H1 (cell line): ENCODE measurements around the gene STRIT1. TPM values are rescaled to one million over a fixed set of nuclear protein-coding genes. Genes with fewer than 3 reads are reported as not detected.
"Not testable (repeated sequence)": the region's sequence is repeated elsewhere in the genome, so short reads cannot be mapped to it uniquely, and the experiment has no call there.

Experiments used
- CTCF ChIA-PET: fragments of 300-600 bp; sonication (Branson Sonifier 250); formaldehyde crosslinking; loops from one replicate; lab custom pipeline; 2021; ENCODE audit not compliant: partially characterized antibody; lab: Charles Lee
- POLR2A ChIA-PET: fragments of 300-600 bp; sonication (Branson Sonifier 250); formaldehyde crosslinking; loops from one replicate; lab custom pipeline; 2021; ENCODE audit warnings: inconsistent platforms; ENCODE audit not compliant: partially characterized antibody; lab: Charles Lee
- DNase-seq, 2 experiments: peaks; one replicate each; pipeline versions ENCODE4 v3.0.0 to v3.0.0-alpha.2; 2010 to 2022; ENCODE audit warnings: low spot score in 2 of 2, low read depth in 1 of 2, mixed read lengths in 1 of 2
- FAIRE-seq: peaks from 2 replicates; lab custom pipeline; 2011; peaks lifted over from hg19 to GRCh38; lab: Jason Lieb, UNC
- H2AFZ ChIP-seq: 2 replicates; pipeline ENCODE4 v1.8.1; 2012; ENCODE audit warnings: low read length, inconsistent platforms
- H2AK5ac ChIP-seq: 2 replicates; pipeline ENCODE4 v1.6.1; 2013; ENCODE audit warnings: low read depth, low read length
- H2BK120ac ChIP-seq: replicated peaks from 2 replicates; pipeline ENCODE3; 2013; ENCODE audit warnings: low read depth, low read length, inconsistent platforms
- H2BK12ac ChIP-seq: 2 replicates; pipeline ENCODE4 v1.6.1; 2013; ENCODE audit warnings: low read depth, low read length
- H2BK15ac ChIP-seq: 2 replicates; pipeline ENCODE4 v1.6.1; 2013; ENCODE audit warnings: low read length
- H2BK20ac ChIP-seq: 2 replicates; pipeline ENCODE4 v1.6.1; 2013; ENCODE audit warnings: low read length
- H2BK5ac ChIP-seq: 2 replicates; pipeline ENCODE4 v1.6.1; 2013; ENCODE audit warnings: low read depth, low read length
- H3K14ac ChIP-seq: 2 replicates; pipeline ENCODE4 v1.6.1; 2013; ENCODE audit warnings: inconsistent platforms; ENCODE audit not compliant: insufficient read length
- H3K18ac ChIP-seq: 2 replicates; pipeline ENCODE4 v1.6.1; 2013; ENCODE audit warnings: low read length; ENCODE audit errors: extremely low read depth
- H3K23ac ChIP-seq: 2 replicates; pipeline ENCODE4 v1.6.1; 2013; ENCODE audit warnings: inconsistent platforms; ENCODE audit not compliant: insufficient read length
- H3K23me2 ChIP-seq: 2 replicates; pipeline ENCODE4 v1.6.1; 2013; ENCODE audit warnings: low read depth, low read length
- H3K27ac ChIP-seq: 2 replicates; pipeline ENCODE4 v1.6.1; 2011; ENCODE audit warnings: low read depth, low read length, inconsistent platforms
- H3K27me3 ChIP-seq, 4 experiments: replicated peaks in 1 of 4; 1 replicate in 1 of 4; 2 replicates in 3 of 4; pipeline versions ENCODE4 v1.6.1 to v1.8.1; 2011 to 2013; ENCODE audit warnings: low read length in 3 of 4, mild to moderate bottlenecking in 3 of 4, inconsistent platforms in 2 of 4, mixed read lengths in 2 of 4, moderate library complexity in 1 of 4; ENCODE audit not compliant: control insufficient read depth in 3 of 4, insufficient read depth in 3 of 4; ENCODE audit errors: extremely low read depth in 1 of 4
- H3K36me3 ChIP-seq, 4 experiments: 2 replicates each; pipeline versions ENCODE4 v1.6.1 to v1.8.1; 2011 to 2013; ENCODE audit warnings: mild to moderate bottlenecking in 4 of 4, low read length in 3 of 4, moderate library complexity in 2 of 4, control low read depth in 1 of 4, inconsistent platforms in 1 of 4; ENCODE audit not compliant: insufficient read depth in 4 of 4, control insufficient read depth in 2 of 4
- H3K4ac ChIP-seq: replicated peaks from 2 replicates; pipeline ENCODE3; 2013; ENCODE audit warnings: low read length, low read depth, mixed read lengths, inconsistent platforms; ENCODE audit not compliant: insufficient read length
- H3K4me1 ChIP-seq, 4 experiments: replicated peaks in 1 of 4; 1 replicate in 1 of 4; 2 replicates in 3 of 4; pipeline versions ENCODE4 v1.6.1 to v1.8.1; 2011 to 2013; ENCODE audit warnings: low read length in 3 of 4, inconsistent platforms in 2 of 4, mixed read lengths in 1 of 4; ENCODE audit not compliant: insufficient read depth in 4 of 4, control insufficient read depth in 3 of 4
- H3K4me2 ChIP-seq, 2 experiments: 2 replicates each; pipeline versions ENCODE4 v1.6.1 to v1.8.1; 2011 to 2013; ENCODE audit warnings: low read depth in 2 of 2, low read length in 2 of 2, control low read depth in 1 of 2, inconsistent platforms in 1 of 2, mild to moderate bottlenecking in 1 of 2; ENCODE audit not compliant: insufficient read depth in 1 of 2
- H3K4me3 ChIP-seq, 4 experiments: fragments of 200-600, 300-600 bp in 1 of 4; sonication (generic), shearing (Covaris generic), sonication (Bioruptor Twin) in 1 of 4; 2 replicates each; pipeline versions ENCODE4 v1.5.1 to v1.8.1; 2011 to 2016; ENCODE audit warnings: low read length in 4 of 4, low read depth in 3 of 4, control low read depth in 2 of 4, inconsistent platforms in 2 of 4, mild to moderate bottlenecking in 2 of 4, mixed read lengths in 1 of 4, moderate library complexity in 1 of 4; ENCODE audit not compliant: insufficient read depth in 2 of 4; ENCODE audit errors: extremely low read depth in 1 of 4
- H3K56ac ChIP-seq: replicated peaks from 2 replicates; pipeline ENCODE3; 2013; ENCODE audit warnings: low read depth, mild to moderate bottlenecking, mixed read lengths, low read length, inconsistent platforms; ENCODE audit not compliant: insufficient read length
- H3K79me1 ChIP-seq: 2 replicates; pipeline ENCODE4 v1.6.1; 2013; ENCODE audit warnings: low read depth, low read length, control low read depth
- H3K79me2 ChIP-seq, 2 experiments: 2 replicates each; pipeline versions ENCODE4 v1.6.1 to v1.8.1; 2012 to 2013; ENCODE audit warnings: low read length in 2 of 2, mild to moderate bottlenecking in 2 of 2, inconsistent platforms in 1 of 2; ENCODE audit not compliant: insufficient read depth in 2 of 2, control insufficient read depth in 1 of 2
- H3K9ac ChIP-seq, 4 experiments: replicated peaks in 1 of 4; 1 replicate in 1 of 4; 2 replicates in 3 of 4; pipeline versions ENCODE4 v1.6.1 to v1.8.1; 2011 to 2013; ENCODE audit warnings: low read depth in 3 of 4, low read length in 3 of 4, control low read depth in 2 of 4, mild to moderate bottlenecking in 2 of 4, moderate library complexity in 2 of 4, inconsistent platforms in 1 of 4; ENCODE audit errors: extremely low read depth in 1 of 4
- H3K9me3 ChIP-seq, 2 experiments: 2 replicates each; pipeline versions ENCODE4 v1.6.1 to v1.8.1; 2012 to 2013; ENCODE audit warnings: mild to moderate bottlenecking in 2 of 2, moderate library complexity in 2 of 2, control low read depth in 1 of 2, inconsistent platforms in 1 of 2, low read depth in 1 of 2, low read length in 1 of 2, mixed read lengths in 1 of 2; ENCODE audit not compliant: insufficient read depth in 2 of 2
- H4K20me1 ChIP-seq, 2 experiments: replicated peaks in 1 of 2; 2 replicates each; pipeline versions ENCODE3 to v1.8.1; 2011 to 2013; ENCODE audit warnings: inconsistent platforms in 2 of 2, low read length in 2 of 2, mild to moderate bottlenecking in 1 of 2; ENCODE audit not compliant: insufficient read depth in 2 of 2, control insufficient read depth in 1 of 2
- H4K5ac ChIP-seq: 2 replicates; pipeline ENCODE4 v1.6.1; 2013; ENCODE audit warnings: low read length, low read depth, mixed read lengths, inconsistent platforms; ENCODE audit not compliant: insufficient read length
- H4K8ac ChIP-seq: 2 replicates; pipeline ENCODE4 v1.8.0; 2013; ENCODE audit warnings: mild to moderate bottlenecking, moderate library complexity, low read length, inconsistent platforms; ENCODE audit not compliant: insufficient read depth; ENCODE audit errors: extremely low read depth
- H4K91ac ChIP-seq: replicated peaks from 2 replicates; pipeline ENCODE3; 2013; ENCODE audit warnings: low read length, mixed read lengths, inconsistent platforms; ENCODE audit not compliant: insufficient read length
- WGBS, 2 experiments: shearing (Covaris generic) in 1 of 2; methylation state at CpG; one replicate each; pipeline versions ENCODE4 v1.1.6 to v1.1.7; 2013 to 2015; ENCODE audit warnings: low lambda C conversion rate in 2 of 2, mixed read lengths in 2 of 2, inconsistent platforms in 1 of 2, low coverage in 1 of 2, missing lambda C conversion rate in 1 of 2; ENCODE audit not compliant: insufficient replicate concordance in 2 of 2, insufficient coverage in 1 of 2, insufficient read length in 1 of 2; ENCODE audit errors: extremely low coverage in 1 of 2, missing lambda C conversion rate in 1 of 2; 5-methylcytosine and 5-hydroxymethylcytosine counted together
- polyA plus RNA-seq, 7 experiments: library from polyadenylated mRNA; depleted of rRNA in 3 of 7; stranded (reverse) in 5 of 7; unstranded in 2 of 7; fragments of >200 nt in 5 of 7; fragments of 200-250 nt in 2 of 7; gene quantifications; 1 replicate in 5 of 7; 2 replicates in 1 of 7; 4 replicates in 1 of 7; pipeline versions ENCODE4 v1.2.1 to v1.2.3, GENCODE V29; 2011 to 2013; ENCODE audit warnings: missing spikeins in 2 of 7, mixed read lengths in 2 of 7
- total RNA-seq: library from RNA; stranded (reverse); fragmentation: NEBNext Ultra II Directional; extraction: Animal tissue kit (Norgen Biotek cat#: 25700); gene quantifications from 2 replicates; pipeline ENCODE4 v1.2.1, GENCODE V29; 2021

The STRIT1 gene
- total and polyA plus RNA-seq, 2 of the 8 experiments (the other 6 are each of a cell fraction or from before 2014, with no cell fraction given), result 0.15 to 0.47 TPM

DNA sequence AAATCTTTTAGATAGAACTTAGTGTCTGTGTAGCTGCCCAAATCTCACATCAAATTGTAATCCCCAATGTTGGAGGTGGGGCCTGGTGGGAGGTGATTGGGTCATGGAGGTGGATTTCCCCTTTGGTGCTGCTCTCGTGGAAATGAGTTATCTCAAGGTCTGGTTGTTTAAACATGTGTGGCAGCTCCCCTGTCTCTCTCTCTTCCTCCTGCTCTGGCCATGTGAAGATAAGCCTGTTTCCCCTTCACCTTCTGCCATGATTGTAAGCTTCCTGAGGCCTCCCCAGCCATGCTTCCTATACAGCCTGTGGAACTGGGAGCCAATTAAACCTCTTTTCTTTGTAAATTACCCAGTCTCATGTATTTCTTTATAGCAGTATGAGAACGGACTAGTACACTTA, 30.6 kb downstream of the STRIT1 start:
- H3K4me2 ChIP-seq, H3K4me1 ChIP-seq, H3K14ac ChIP-seq, H3K27ac ChIP-seq, H3K23me2 ChIP-seq, FAIRE-seq, H3K36me3 ChIP-seq, H2AFZ ChIP-seq, H3K9me3 ChIP-seq, H2BK120ac ChIP-seq, H3K79me2 ChIP-seq, H4K5ac ChIP-seq, H3K4me3 ChIP-seq, H4K91ac ChIP-seq, H2BK5ac ChIP-seq, H3K27me3 ChIP-seq, H4K20me1 ChIP-seq, H3K79me1 ChIP-seq, H3K9ac ChIP-seq, H2BK15ac ChIP-seq, H2AK5ac ChIP-seq, H2BK12ac ChIP-seq, H3K18ac ChIP-seq, H4K8ac ChIP-seq, POLR2A ChIA-PET, H3K4ac ChIP-seq, H2BK20ac ChIP-seq, H3K23ac ChIP-seq, H3K56ac ChIP-seq, DNase-seq: not testable (repeated sequence)
- 98% methylated on average over 2 of the region's 2 CpGs; no CpG with 5 or more reads in 1 of the 2 experiments for WGBS, 2 experiments
- CTCF ChIA-PET, result interaction anchor here (0.5 to 1.0 kb wide), 2 partner anchors 8 to 594 kb away, joined by 3 read pairs; no protein-coding TSS in a partner anchor
